Fibroblast of gingiva (primary cell): ENCODE measurements around the gene FTH1.
"Not testable (repeated sequence)": the region's sequence is repeated elsewhere in the genome, so short reads cannot be mapped to it uniquely, and the experiment has no call there.

Experiments
- DNase-seq: peaks from one replicate; pipeline ENCODE4 v3.0.0-alpha.2; 2011; ENCODE audit warnings: low read depth

The FTH1 gene

GRCh38 chr11:61978703-61979661, 11.5 kb upstream of the FTH1 start:
- peak; percentile 82 for DNase-seq

GRCh38 chr11:61976813-61977475, 9.5 kb upstream of the FTH1 start:
- no peak for DNase-seq

- no peak for DNase-seq
These were observed 9.0 kb upstream of the FTH1 start for GRCh38 chr11:61976420-61976800.

- no peak for DNase-seq
These were observed 8.4 kb upstream of the FTH1 start for GRCh38 chr11:61975638-61976419.

GRCh38 chr11:61974766-61975631, 7.6 kb upstream of the FTH1 start:
- no peak for DNase-seq

GRCh38 chr11:61973476-61974162, 6.2 kb upstream of the FTH1 start:
- no peak for DNase-seq

- DNase-seq = peak; percentile 96
These were observed 5.4 kb upstream of the FTH1 start for GRCh38 chr11:61972672-61973475.

- no peak for DNase-seq
These were observed 4.8 kb upstream of the FTH1 start for GRCh38 chr11:61972112-61972671.

GRCh38 chr11:61971248-61972111, 4.0 kb upstream of the FTH1 start:
- DNase-seq = peak; percentile 99

- DNase-seq = peak; percentile 89
These were observed 2.6 kb upstream of the FTH1 start for GRCh38 chr11:61969838-61970662.

GRCh38 chr11:61969391-61969758, 1.9 kb upstream of the FTH1 start:
- no peak for DNase-seq

GRCh38 chr11:61968758-61969390, 1.4 kb upstream of the FTH1 start:
- no peak for DNase-seq

- DNase-seq = no peak
These were observed 707 bp upstream of the FTH1 start for GRCh38 chr11:61967924-61968757.

- no peak for DNase-seq
These were observed 709 bp downstream of the FTH1 start for GRCh38 chr11:61966734-61967115.

GRCh38 chr11:61964666-61965271, 2.7 kb downstream of the FTH1 start:
- DNase-seq = not testable (repeated sequence)

- no peak for DNase-seq
These were observed 3.3 kb downstream of the FTH1 start for GRCh38 chr11:61964058-61964665.
